OCI-LY3 (cell line): ENCODE results near the gene ING4.

ENCODE experiments used
- H2AFZ ChIP-seq: fragments of 200-600, 300-600 bp; shearing (Covaris generic); 2 replicates; pipeline ENCODE4 v1.6.0; 2014; ENCODE audit warnings: antibody characterized with exemption, low read depth, low read length
- H3K27ac ChIP-seq: fragments of 200-600, 300-600 bp; sonication (generic); 2 replicates; pipeline ENCODE4 v1.5.1; 2014; ENCODE audit warnings: mild to moderate bottlenecking, low read length, moderate library complexity, mixed read lengths
- H3K27me3 ChIP-seq: fragments of 200-600, 300-600 bp; sonication (generic); 2 replicates; pipeline ENCODE4 v1.6.1; 2014; ENCODE audit warnings: low read depth, low read length, mixed read lengths
- H3K36me3 ChIP-seq: fragments of 200-600, 300-600 bp; sonication (generic); replicated peaks from 2 replicates; pipeline ENCODE3; 2014; ENCODE audit warnings: low read depth, low read length, mixed read lengths
- H3K4me1 ChIP-seq: fragments of 300-600, 200-600 bp; sonication (generic); 2 replicates; pipeline ENCODE4 v1.6.1; 2014; ENCODE audit warnings: low read length, mixed read lengths
- H3K4me2 ChIP-seq: fragments of 200-600, 300-600 bp; sonication (generic); 2 replicates; pipeline ENCODE4 v1.6.1; 2014; ENCODE audit warnings: low read length, mixed read lengths
- H3K4me3 ChIP-seq: fragments of 300-600, 200-600 bp; sonication (generic); 2 replicates; pipeline ENCODE4 v1.5.1; 2014; ENCODE audit warnings: antibody characterized with exemption, mild to moderate bottlenecking, low read length, moderate library complexity
- H3K79me2 ChIP-seq: fragments of 300-600, 200-600 bp; shearing (Covaris generic); 2 replicates; pipeline ENCODE4 v1.6.1; 2014; ENCODE audit warnings: mild to moderate bottlenecking, low read length, mixed read lengths
- H3K9ac ChIP-seq: fragments of 300-600, 200-600 bp; shearing (Covaris generic); 2 replicates; pipeline ENCODE4 v1.6.0; 2014; ENCODE audit warnings: mild to moderate bottlenecking, low read length, moderate library complexity
- H3K9me3 ChIP-seq: fragments of 200-600, 300-600 bp; shearing (Covaris generic); 2 replicates; pipeline ENCODE4 v1.6.1; 2014; ENCODE audit warnings: low read length, mixed read lengths; ENCODE audit not compliant: insufficient read depth
- H4K20me1 ChIP-seq: fragments of 200-600, 300-600 bp; sonication (generic); 2 replicates; pipeline ENCODE4 v1.6.1; 2016; ENCODE audit warnings: low read length, mixed read lengths; ENCODE audit not compliant: insufficient read depth
- CTCF ChIP-seq: fragments of 200-600, 300-600 bp; sonication (generic); IDR thresholded peaks from 2 replicates; pipeline ENCODE4 v1.5.1; 2014; ENCODE audit warnings: antibody characterized with exemption, low read length, low read depth
- EZH2phosphoT487 ChIP-seq: fragments of 200-600 bp; shearing (Covaris generic); IDR thresholded peaks from 2 replicates; pipeline ENCODE4 v1.6.1; 2018; ENCODE audit warnings: antibody characterized with exemption, mixed run types, low read depth

ING4 gene

GRCh38 chr12:6691473-6691872 is 28.6 kb upstream of the ING4 start:
- peaks cover 29% of the 10 kb centered on the region for H3K4me1 ChIP-seq
- H4K20me1 ChIP-seq: no peaks in the 10 kb centered on the region
- no peak overlapping the region for H3K4me2 ChIP-seq
- H3K9me3 ChIP-seq: no peaks in the 10 kb centered on the region
- TF ChIP-seq CTCF: no peak
- no peak for TF ChIP-seq EZH2phosphoT487
- peaks cover 35% of the 10 kb centered on the region for H3K79me2 ChIP-seq
- H3K27me3 ChIP-seq: no peaks in the 10 kb centered on the region
- H3K36me3 ChIP-seq: peaks cover 2% of the 10 kb centered on the region
- no peak overlapping the region for H3K27ac ChIP-seq
- no peak overlapping the region for H3K9ac ChIP-seq
- H2AFZ ChIP-seq: no peak overlapping the region
- no peak overlapping the region for H3K4me3 ChIP-seq

GRCh38 chr12:6688999-6689882 is 26.3 kb upstream of the ING4 start, which contains the start of gene ZNF384:
ZNF384 (minus strand) TSS chr12:6689375; CDS start chr12:6679520, 9,855 bp downstream.
- peak within 1 kb of the TSS; percentile 99 for H3K4me2 ChIP-seq
- H3K4me3 ChIP-seq: peak within 1 kb of the TSS; percentile 96
- H3K27me3 ChIP-seq: no peaks in the 10 kb centered on the region
- H3K4me1 ChIP-seq: peaks cover 22% of the 10 kb centered on the region
- peak within 1 kb of the TSS; percentile 99 for H3K9ac ChIP-seq
- peaks cover 9% of the 10 kb centered on the region; the same call in 1 of the 2 replicates for H4K20me1 ChIP-seq
- peaks cover 57% of the 10 kb centered on the region for H3K79me2 ChIP-seq
- H3K27ac ChIP-seq: peak within 1 kb of the TSS; percentile 87
- no peak for TF ChIP-seq CTCF
- no peak for TF ChIP-seq EZH2phosphoT487
- H3K36me3 ChIP-seq: peaks cover 7% of the 10 kb centered on the region
- peak within 1 kb of the TSS; percentile 86 for H2AFZ ChIP-seq
- H3K9me3 ChIP-seq: no peaks in the 10 kb centered on the region

GRCh38 chr12:6688543-6688998 is 25.7 kb upstream of the ING4 start:
- no peaks in the 10 kb centered on the region for H3K9me3 ChIP-seq
- TF ChIP-seq EZH2phosphoT487: no peak
- TF ChIP-seq CTCF: no peak
- H3K27ac ChIP-seq: peak overlapping the region; percentile 87
- H3K4me1 ChIP-seq: peaks cover 22% of the 10 kb centered on the region
- H2AFZ ChIP-seq: 0 out of 2 replicates have a peak overlapping the region, but pooled peaks have one; percentile 39
- peaks cover 10% of the 10 kb centered on the region for H3K36me3 ChIP-seq
- H3K79me2 ChIP-seq: peaks cover 64% of the 10 kb centered on the region
- peak overlapping the region; percentile 99 for H3K9ac ChIP-seq
- H3K27me3 ChIP-seq: no peaks in the 10 kb centered on the region
- peaks cover 10% of the 10 kb centered on the region; the same call in 1 of the 2 replicates for H4K20me1 ChIP-seq
- peak overlapping the region; percentile 96 for H3K4me3 ChIP-seq
- peak overlapping the region; percentile 99 for H3K4me2 ChIP-seq

- Histone ChIP-seq H3K27ac (no peak overlapping the region), H3K27me3 (no peaks in the 10 kb centered on the region), H3K4me2 (no peak overlapping the region), H4K20me1 (peaks cover 20% of the 10 kb centered on the region; the same call in 1 of the 2 replicates), H3K79me2 (peaks cover 91% of the 10 kb centered on the region), H3K9me3 (no peaks in the 10 kb centered on the region), H3K9ac (no peak overlapping the region), H2AFZ (no peak overlapping the region), H3K36me3 (peaks cover 18% of the 10 kb centered on the region), H3K4me3 (no peak overlapping the region), H3K4me1 (peaks cover 22% of the 10 kb centered on the region)
- no peak for TF ChIP-seq EZH2phosphoT487
- TF ChIP-seq CTCF: no peak
Observed at GRCh38 chr12:6685814-6686213, 22.9 kb upstream of the ING4 start.
